Measurements from ENCODE around the gene PCBP4.

Gene PCBP4

DNA sequence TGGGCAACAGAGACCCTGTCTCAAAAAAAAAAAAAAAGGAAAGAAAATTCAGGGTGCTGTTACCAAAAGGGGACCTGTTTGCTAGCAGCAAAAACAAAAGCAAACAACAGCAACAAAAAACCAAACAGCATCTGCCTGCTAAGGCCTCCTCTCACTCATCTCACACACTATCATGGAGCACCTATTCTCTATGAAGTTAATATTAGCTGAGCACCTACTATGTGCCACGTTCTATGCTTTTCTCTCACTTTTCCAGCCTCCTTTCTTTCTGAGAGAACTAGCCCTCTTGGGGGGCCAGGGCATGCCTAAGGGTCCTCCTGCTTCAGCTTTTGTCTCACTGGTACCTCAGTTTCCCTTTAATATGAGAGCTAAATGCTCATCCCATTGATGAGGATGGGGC is 12.5 kb downstream of the PCBP4 start:
- no peak for DNase-seq

DNA sequence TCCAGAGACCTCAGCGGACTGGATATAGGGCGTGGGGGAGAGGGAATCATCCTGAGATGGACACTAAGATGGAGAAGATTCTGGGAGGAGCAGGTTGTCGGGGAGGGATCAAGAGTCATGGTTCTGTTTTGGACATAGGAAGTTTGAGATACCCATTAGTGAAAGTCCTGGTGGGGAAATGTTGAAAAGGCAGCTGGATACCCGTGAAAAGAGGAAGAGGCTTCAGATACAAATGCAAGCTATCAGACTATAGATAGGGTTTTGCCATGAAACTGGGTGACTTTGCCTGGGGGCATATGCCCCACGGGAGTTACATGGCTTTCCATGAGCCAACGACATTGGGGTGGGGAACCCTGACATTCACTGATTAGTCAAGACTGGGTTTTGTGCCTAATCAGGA is 13.1 kb downstream of the PCBP4 start:
- DNase-seq, result no peak

DNA sequence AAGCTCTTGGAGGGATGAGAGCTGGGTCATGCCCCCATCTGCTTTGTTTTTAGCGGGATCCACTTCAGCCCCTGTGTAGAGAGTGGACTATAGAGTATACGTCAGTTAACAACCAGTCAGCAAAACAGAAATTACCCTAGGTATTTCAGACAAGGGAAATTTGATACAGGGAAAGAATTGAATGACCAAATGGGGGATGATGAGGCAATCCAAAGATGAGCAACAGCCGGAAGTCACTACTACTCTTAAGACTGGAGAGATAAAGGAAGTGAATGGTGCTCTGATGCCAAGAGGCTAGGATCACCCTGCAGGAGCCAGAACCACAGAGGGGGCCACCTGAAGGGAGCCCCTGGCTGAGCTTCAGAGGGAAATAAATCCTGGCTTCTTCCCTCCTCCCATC is 13.8 kb downstream of the PCBP4 start:
- DNase-seq, result no peak

DNA sequence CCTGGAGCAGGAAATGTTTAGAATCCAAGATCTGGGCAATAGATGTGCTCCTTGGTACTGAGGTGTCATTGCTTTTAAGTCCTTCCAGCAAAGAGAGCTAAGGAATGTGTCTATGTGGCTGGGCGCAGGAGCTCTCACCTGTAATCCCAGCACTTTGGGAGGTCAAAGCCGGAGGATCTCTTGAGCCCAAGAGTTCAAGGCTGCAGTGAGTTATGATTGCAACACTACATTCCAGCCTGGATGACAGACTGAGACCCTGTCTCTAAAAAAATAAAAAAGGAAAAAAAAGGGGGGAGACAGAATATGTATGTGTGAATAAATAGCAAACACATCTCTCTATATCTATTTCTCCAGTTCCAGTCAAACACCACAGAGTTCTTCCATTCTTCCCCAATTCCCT is 16.4 kb downstream of the PCBP4 start:
- no peak for DNase-seq

DNA sequence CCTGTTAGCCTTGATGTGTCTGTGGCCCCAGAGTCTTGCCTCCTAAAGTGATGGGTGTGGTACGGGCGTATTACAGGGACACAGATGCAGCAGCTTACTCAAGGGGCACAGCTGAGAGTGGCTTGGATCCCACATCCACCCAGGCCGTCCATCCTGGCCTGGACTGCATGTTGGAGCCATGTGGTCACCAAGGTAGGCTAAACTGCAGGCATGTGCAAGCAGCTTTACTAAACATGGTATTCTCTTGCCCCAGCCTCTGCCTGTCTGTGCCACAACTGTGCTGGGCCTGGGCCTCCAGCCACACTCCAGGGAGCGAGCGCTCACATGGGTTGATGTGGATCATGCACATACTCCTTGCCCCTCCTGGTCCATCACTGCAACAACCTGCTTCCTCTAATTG is 18.1 kb downstream of the PCBP4 start:
- no peak for DNase-seq

DNA sequence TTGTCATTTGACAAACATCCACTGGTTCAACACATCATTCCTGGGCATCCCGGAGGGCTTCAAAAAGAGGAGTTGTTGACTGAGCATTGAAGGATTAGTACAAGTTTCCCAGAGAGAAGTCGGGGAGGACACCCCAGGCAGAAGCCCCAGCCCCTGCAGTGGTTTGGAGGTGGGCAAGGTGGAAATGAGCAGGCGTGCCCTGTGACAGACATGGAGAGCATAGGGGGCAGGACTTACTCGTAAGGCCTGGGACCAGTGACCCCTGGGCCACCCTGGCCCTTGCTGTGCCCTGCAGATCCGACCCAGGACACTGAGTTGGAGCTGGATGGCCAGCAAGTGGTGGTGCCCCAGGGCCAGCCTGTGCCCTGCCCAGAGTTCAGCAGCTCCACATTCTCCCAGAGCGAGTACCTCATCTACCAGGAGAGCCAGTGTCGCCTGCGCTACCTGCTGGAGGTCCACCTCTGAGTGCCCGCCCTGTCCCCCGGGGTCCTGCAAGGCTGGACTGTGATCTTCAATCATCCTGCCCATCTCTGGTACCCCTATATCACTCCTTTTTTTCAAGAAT is 19.2 kb downstream of the PCBP4 start:
- DNase-seq, result no peak

DNA sequence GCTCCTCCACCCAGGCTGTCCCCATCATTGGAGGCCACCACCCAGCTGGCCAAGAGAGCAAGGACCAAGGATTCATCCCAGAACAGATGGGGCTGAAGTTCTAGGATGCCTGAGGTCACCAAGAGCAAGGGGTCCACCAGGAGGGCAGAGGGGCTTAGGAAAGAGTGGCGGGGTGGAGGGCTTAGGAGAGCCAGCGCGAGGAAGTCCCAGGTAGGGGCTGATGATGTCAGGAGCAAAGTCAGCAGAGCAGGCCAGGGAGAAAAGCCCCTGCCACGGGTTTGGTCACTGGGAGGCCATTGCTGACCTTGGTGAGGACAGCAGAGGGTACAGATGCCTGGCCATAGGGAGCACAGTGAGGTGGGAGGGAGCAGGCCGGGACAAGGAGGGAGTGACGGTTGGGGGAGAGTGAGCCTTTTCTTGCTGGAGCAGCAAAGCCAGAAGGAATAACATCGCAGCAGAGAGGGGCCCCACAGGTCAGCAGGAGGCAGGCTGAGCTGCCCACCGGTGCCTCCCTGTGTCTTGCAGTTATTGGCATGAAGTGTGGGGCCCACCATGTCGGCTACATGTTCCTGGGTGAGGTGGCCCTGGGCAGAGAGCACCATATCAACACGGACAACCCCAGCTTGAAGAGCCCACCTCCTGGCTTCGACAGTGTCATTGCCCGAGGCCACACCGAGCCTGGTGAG is 19.9 kb downstream of the PCBP4 start:
- no peak for DNase-seq

DNA sequence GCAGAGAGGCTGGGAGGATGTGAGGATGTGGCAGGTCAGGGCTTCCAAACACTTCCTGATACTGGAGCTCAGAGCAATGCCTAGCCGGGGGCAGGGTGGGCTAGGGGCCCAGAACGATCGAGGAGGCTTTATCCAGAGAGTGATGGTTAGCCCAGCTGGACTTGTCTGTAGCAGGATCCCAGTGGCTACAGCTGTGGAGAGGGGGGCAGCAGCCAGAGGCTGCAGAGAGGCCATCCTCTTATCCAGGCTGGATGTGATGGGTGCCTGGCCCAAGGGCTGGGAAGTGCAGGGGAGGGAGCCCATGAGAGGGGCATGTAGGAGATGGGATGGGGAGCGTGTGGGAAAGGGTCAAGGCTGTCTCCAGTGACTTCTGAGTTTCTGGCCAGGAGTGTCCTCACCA is 20.5 kb downstream of the PCBP4 start:
- DNase-seq, result no peak

DNA sequence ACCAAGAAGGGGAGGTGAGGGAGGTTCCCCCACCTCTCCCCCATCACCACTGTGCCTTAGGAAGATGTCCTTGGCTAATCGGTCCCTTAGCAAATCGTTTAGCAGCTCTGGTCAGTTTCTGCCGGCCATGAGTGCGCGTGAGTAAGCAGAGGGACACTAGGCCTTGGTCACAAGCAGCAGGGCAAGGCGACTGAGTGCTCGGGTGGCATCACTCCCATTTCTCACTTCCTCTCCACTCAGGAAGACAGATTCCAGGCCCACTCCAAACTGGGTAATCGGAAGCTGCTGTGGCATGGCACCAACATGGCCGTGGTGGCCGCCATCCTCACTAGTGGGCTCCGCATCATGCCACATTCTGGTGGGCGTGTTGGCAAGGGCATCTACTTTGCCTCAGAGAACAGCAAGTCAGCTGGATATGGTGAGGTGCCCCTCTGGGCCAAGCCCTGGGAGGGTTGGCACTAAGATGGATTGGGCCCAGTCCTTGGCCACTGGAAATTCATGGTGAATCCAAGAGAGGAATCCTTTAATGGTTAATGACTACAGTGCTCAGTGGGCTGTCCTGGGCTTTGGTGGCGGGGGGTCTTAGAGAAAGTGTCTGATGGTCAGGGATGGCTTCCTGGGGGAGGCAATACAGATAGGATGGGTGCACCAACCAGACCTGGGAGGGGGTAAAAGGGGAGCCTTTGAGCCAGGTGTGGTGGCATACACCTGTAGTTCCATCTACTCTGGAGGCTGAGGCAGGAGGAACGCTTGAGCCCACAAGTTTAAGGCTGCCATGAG is 21.1 kb downstream of the PCBP4 start:
- no peak for DNase-seq

DNA sequence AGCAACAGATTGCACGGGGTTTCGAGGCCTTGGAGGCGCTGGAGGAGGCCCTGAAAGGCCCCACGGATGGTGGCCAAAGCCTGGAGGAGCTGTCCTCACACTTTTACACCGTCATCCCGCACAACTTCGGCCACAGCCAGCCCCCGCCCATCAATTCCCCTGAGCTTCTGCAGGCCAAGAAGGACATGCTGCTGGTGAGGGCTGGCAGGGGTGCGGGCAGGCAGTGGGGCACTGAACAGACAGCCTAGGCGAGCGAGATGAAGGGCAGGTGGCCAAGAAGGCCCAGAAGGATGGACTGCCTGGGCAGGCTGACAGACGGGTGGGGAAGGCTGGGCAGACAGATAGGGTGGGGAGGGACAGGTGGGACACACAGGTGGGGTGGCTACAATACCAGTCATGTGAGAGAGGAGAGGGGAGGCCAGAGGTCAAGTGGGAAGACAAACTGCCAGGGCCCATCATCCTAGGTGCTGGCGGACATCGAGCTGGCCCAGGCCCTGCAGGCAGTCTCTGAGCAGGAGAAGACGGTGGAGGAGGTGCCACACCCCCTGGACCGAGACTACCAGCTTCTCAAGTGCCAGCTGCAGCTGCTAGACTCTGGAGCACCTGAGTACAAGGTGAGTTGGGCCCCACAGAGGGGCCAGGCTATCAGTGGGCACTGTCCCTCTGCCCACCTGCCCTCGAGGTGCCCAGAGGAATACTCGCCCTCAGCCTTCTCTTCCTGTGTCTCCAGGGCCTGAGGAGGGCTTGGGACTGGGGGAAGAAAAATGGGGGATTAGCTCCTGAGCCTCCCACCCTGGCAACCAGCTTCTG is 22.0 kb downstream of the PCBP4 start:
- DNase-seq, result no peak

DNA sequence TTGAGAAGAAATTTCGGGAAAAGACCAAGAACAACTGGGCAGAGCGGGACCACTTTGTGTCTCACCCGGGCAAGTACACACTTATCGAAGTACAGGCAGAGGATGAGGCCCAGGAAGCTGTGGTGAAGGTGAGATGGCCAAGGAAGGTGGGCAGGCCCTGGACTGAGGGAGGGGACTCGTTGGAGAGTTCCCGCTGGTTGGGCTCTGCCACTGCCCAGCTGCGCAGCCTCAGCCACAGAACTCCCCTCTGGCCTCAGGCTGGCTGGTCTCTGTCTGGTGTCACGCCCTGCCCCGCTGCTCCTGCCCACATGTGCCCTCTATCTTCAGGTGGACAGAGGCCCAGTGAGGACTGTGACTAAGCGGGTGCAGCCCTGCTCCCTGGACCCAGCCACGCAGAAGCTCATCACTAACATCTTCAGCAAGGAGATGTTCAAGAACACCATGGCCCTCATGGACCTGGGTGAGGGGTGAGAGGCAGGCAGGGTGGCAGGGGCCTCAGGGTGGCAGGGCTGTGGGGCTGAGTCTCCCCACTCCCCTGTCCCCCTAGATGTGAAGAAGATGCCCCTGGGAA is 22.7 kb downstream of the PCBP4 start:
- DNase-seq, result no peak

DNA sequence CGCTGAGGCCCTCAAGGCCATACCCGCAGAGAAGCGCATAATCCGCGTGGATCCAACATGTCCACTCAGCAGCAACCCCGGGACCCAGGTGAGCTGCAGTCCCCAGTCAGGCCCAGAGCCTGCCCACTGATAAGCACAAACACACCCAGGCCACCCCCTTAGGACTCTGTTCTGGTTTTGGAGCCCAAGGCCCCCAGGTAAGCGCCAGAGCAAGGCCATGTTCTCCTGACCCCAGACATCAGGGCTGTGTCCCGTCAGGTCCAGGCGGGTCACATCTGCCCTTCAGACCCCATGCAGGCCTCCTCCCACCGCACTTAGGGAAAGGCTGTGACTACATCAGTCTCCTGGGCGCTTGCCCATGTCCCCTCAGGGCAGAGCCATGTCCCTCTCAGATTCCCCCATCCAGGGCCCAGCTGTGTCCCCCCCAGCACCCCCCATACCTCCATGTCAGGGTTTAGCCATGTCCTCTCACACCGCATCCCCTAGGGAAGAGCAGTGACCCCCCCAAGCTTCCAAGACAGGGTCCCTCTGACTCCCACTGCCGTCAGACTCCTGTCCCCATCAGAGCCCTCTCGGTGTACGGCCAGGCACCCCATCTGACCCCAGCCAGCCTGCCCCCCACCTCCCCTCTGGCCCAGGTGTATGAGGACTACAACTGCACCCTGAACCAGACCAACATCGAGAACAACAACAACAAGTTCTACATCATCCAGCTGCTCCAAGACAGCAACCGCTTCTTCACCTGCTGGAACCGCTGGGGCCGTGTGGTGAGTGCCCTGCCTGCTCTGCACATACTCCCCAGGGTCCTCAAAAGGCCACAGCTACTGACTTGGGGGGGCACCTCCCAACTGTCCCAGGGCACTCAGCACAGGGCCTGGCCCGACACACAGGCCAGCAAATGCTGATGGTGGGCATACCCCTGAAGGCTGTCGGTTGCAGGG is 23.5 kb downstream of the PCBP4 start:
- no peak for DNase-seq

DNA sequence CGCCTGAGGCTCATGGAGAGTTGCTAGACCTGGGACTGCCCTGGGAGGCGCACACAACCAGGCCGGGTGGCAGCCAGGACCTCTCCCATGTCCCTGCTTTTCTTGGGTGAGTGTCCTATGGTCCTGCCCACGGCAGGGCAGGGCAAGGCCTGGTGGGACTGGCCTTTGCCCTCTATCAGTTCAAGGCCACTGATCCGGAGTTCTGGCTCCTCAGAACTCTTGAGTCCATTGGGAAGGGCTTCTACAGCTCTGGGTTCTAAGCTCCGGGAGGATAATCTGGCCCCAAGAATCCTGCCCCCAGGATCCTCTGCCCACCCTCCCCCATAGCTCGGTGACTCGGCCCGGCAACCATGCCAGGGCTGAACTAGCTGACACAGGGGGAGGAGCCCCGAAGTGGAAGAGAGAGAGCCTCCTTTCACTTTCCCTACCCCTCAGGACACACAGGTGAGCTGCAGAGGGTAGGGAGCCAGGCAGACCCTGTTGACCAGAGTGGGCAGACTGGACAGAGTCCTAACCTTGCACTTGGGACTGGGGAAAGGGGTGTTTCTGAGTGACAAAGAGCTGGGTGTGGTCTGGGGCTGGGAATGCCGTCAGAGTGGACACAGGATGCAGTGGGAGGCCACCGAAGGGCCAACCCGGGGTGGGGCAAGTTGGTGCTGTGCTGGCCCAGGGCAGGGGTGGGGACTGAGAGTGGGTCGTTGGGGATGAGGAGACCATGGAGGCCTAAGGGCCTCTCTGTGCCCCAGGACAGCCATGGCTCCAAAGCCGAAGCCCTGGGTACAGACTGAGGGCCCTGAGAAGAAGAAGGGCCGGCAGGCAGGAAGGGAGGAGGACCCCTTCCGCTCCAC is 24.4 kb downstream of the PCBP4 start:
- DNase-seq, result peak; percentile 43

DNA sequence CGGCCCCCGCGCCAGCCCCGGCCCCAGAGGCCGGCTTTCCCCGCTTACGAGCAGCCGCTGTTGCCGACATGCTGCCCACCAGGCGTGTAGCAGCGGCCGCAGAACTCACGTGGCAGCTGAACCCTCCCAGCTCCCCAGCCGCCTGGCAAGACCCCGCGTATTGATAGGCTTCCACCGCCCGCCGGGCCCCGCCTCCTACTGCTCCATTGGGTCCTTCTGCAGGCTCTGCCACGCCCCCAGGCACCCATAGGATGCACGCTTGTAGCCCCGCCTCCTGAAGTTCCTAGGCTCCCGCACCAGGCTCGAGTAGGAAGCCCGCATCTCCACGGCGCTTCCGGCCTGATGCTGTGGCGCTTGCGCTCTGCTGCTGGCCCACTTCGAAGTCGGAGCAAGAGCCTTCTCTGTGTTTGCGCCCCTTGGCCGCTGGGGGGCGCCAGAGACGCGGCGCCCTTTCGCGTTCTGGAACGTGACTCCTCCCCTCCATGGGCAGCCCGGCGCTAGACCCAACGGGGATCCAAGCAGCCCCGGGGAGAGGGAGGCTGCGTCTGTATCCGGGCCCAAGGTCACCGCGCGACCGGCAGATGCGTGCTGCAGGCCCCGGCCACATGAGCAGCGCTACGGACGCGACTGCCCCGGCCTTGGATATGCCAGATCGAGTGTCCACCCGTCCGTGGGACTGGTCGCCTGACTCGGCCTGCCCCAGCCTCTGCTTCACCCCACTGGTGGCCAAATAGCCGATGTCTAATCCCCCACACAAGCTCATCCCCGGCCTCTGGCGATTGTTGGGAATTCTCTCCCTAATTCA is 25.3 kb downstream of the PCBP4 start, which contains the start of the genes PARP3 and RRP9:
Gene PARP3, plus strand, starts transcription at position 566 of the 805 bp plus-strand sequence. CDS start 993 bp downstream, outside the sequence.
Gene RRP9, minus strand, starts transcription at position 107 of the 805 bp plus-strand sequence. Its CDS starts 37 bp downstream, at position 70.
- peak; percentile 98 for DNase-seq

DNA sequence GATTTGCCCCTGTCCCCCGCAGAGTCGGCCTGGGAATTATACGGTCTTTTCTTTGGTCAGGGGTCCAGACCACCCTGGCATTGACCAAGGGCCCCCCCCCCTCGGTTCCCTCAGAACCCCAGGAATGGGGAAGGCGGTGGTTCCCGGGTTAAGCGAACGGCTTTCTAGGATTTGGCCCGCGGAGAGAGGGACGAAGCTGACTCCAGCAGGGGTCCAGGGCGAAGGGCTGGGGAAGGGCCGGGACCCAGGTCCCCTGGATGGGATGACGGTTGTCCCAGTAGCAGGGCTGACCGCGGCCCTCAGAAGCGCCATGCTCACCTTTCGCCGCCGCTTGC is 25.8 kb downstream of the PCBP4 start:
- no peak for DNase-seq

DNA sequence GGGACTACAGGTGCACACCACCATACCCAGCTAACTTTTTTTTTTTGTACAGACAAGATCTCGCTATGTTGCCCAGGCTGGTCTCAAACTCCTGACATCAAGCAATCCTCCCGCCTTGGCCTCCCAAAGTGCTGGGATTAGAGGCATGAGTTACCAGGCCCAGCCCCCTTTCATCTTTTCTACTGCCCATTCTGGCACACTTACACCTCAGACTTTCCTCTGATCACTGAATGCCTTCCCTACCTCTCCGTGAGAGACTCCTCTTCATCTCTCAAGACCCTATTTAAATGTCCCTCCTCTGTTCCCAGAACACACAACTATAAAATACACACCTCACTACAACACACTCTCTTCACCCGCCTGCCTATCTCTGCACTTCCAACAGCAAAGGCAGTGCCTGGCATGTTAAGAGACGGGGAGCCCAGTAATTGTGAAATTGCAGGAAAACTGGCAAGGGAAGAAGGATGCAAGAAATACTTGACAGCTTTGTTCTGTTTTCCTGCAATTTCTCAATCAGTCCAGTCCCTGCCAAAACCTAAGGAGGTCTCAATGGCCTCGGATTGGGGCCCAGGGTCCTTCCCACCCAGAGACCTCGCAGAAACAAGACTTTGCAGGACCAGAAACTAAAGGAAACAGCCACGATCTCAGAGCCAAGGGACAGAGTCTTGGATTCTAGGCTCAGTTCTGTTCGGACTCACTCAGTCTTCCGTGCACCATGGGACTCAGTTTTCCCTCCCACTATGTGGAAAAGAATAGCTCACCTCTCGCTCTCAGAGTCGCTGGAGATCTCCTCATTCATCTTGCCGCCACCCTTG is 26.4 kb downstream of the PCBP4 start:
- DNase-seq, result no peak

DNA sequence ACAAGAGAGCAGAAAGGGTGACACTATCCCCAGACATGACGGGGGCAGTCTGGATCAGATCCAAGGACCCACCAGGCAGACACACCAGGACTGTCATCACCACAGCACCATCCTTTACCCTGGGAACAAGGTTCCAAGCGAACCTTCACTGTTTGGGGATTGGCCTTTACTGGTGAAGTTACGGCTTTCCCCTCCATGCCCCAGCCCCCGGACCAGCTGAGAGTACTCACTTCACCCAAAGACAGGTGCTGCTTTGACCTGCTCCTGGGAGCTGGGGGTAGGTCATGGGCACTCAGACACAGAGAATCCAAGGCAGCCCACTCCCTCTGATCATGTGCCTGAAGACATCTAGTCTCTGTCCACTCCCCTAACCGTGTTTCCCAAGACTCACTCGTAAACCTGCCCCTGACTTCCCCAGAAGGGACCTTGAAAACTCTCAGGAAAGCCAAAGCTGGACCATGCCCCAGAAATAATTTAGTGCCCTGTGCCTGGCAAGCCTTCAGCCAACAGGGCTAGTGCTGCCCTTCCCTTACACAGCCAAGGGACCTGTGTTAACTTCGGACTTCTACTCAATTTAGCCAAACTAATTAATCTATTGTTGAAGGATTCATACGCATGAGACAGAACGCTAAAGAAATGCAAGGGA is 28.4 kb downstream of the PCBP4 start:
- DNase-seq, result no peak

Data from activated T-cell treated with anti-CD3 and anti-CD28 coated beads for 4 hours (primary cell).